GM12878 (cell line): ENCODE data around the gene FERMT3. TPM values are rescaled to one million over a fixed set of nuclear protein-coding genes. Genes with fewer than 3 reads are reported as not detected.

ENCODE experiments used
- ATF7 ChIP-seq: fragments of 450-650 bp; IDR thresholded peaks from 2 replicates; pipeline ENCODE4 v1.6.1; 2016; ENCODE audit warnings: low read depth, mild to moderate bottlenecking
- BHLHE40 ChIP-seq, 2 experiments: fragments of 450-650 bp in 1 of 2; IDR thresholded peaks; 2 replicates each; pipeline ENCODE4 v1.6.1; 2011 to 2017; ENCODE audit warnings: low read depth in 2 of 2, borderline replicate concordance in 1 of 2, improper control_type of control experiment in 1 of 2, low read length in 1 of 2, mild to moderate bottlenecking in 1 of 2
- CBFB ChIP-seq: IDR thresholded peaks from 2 replicates; pipeline ENCODE4 v1.6.1; 2016; ENCODE audit warnings: antibody characterized with exemption, low read depth
- EED ChIP-seq: sonication (generic); IDR thresholded peaks from 2 replicates; pipeline ENCODE4 v1.6.1; 2016; ENCODE audit warnings: antibody characterized with exemption, low read depth
- FOXK2 ChIP-seq: fragments of 450-650 bp; IDR thresholded peaks from 2 replicates; pipeline ENCODE4 v1.6.1; 2017; ENCODE audit warnings: mild to moderate bottlenecking, moderate library complexity
- IKZF2 ChIP-seq, 2 experiments: fragments of 450-650 bp; IDR thresholded peaks; 2 replicates each; pipeline ENCODE4 v1.6.1; 2017; ENCODE audit warnings: mild to moderate bottlenecking in 2 of 2, moderate library complexity in 2 of 2
- MYC ChIP-seq: IDR thresholded peaks from 2 replicates; pipeline ENCODE4 v1.6.1; 2011; ENCODE audit warnings: mild to moderate bottlenecking, low read length, moderate library complexity, inconsistent platforms; ENCODE audit not compliant: insufficient read depth, insufficient replicate concordance, insufficient read length, severe bottlenecking
- PKNOX1 ChIP-seq: fragments of 450-650 bp; IDR thresholded peaks from 2 replicates; pipeline ENCODE4 v1.6.1; 2016; ENCODE audit warnings: mild to moderate bottlenecking
- PML ChIP-seq: IDR thresholded peaks from 2 replicates; pipeline ENCODE4 v1.6.1; 2012; ENCODE audit warnings: low read length, inconsistent platforms
- RELA ChIP-seq: fragments of 450-650 bp; IDR thresholded peaks from 2 replicates; pipeline ENCODE4 v1.8.0; 2014; ENCODE audit warnings: borderline replicate concordance; ENCODE audit not compliant: partially characterized antibody
- SMC3 ChIP-seq: IDR thresholded peaks from 2 replicates; pipeline ENCODE4 v1.6.1; 2011; ENCODE audit warnings: low read length, improper control_type of control experiment, borderline replicate concordance
- STAT3 ChIP-seq: IDR thresholded peaks from 2 replicates; pipeline ENCODE4 v1.6.1; 2011; ENCODE audit warnings: low read depth, low read length, improper control_type of control experiment
- YY1 ChIP-seq: IDR thresholded peaks from 2 replicates; pipeline ENCODE4 v1.6.1; 2011; ENCODE audit warnings: low read depth, mild to moderate bottlenecking, low read length
- ZBTB40 ChIP-seq: fragments of 450-650 bp; IDR thresholded peaks from 2 replicates; pipeline ENCODE4 v1.6.1; 2016; ENCODE audit warnings: mild to moderate bottlenecking, moderate library complexity, borderline replicate concordance
- polyA plus RNA-seq, 11 experiments: library from polyadenylated mRNA; depleted of rRNA in 4 of 11; unstranded in 6 of 11; stranded (reverse) in 5 of 11; fragments of >200 nt; fragmentation: Nextera tagmentation in 4 of 11; fragmentation: Illumina TruSeq in 1 of 11; extraction: Ambion mirVana in 4 of 11; extraction: Trizol in 1 of 11; gene quantifications; 1 replicate in 1 of 11; 2 replicates in 10 of 11; pipeline versions ENCODE4 v1.2.1 to v1.2.3, GENCODE V29; 2011 to 2016; ENCODE audit warnings: inconsistent platforms in 2 of 11, missing spikeins in 2 of 11, low read depth in 1 of 11
- total RNA-seq, 4 experiments: library from RNA; depleted of rRNA in 3 of 4; stranded (reverse); fragments of >200 nt in 3 of 4; fragmentation: Illumina TruSeq in 1 of 4; extraction: Trizol in 1 of 4; gene quantifications; 2 replicates each; pipeline versions ENCODE4 v1.2.1 to v1.2.3, GENCODE V29; 2013 to 2021
- TF ChIP-seq, protein P1 (sequence below): IDR thresholded peaks from 2 replicates; pipeline ENCODE4 v1.6.1; 2011; ENCODE audit warnings: low read depth, mild to moderate bottlenecking, low read length, moderate library complexity, borderline replicate concordance; ENCODE audit errors: extremely low read depth
- TF ChIP-seq, protein P2 (sequence below): IDR thresholded peaks from 2 replicates; pipeline ENCODE4 v1.6.1; 2011; ENCODE audit warnings: borderline replicate concordance, low read depth, mild to moderate bottlenecking, moderate library complexity, mixed read lengths, low read length; ENCODE audit not compliant: insufficient read depth; ENCODE audit errors: extremely low read length
- TF ChIP-seq, protein P3 (sequence below): fragments of 450-650 bp; IDR thresholded peaks from 2 replicates; pipeline ENCODE4 v1.6.1; 2017; ENCODE audit warnings: low read depth, mild to moderate bottlenecking, moderate library complexity
- TF ChIP-seq, protein P4 (sequence below): fragments of 450-650 bp; conservative IDR thresholded peaks from 2 replicates; pipeline ENCODE4 v1.6.1; 2017; ENCODE audit warnings: mild to moderate bottlenecking, moderate library complexity

The FERMT3 gene
- total and polyA plus RNA-seq, 10 of the 15 experiments (the other 5 are each of a cell fraction or from before 2014, with no cell fraction given) = 2.0 to 211 (median 114) TPM

DNA sequence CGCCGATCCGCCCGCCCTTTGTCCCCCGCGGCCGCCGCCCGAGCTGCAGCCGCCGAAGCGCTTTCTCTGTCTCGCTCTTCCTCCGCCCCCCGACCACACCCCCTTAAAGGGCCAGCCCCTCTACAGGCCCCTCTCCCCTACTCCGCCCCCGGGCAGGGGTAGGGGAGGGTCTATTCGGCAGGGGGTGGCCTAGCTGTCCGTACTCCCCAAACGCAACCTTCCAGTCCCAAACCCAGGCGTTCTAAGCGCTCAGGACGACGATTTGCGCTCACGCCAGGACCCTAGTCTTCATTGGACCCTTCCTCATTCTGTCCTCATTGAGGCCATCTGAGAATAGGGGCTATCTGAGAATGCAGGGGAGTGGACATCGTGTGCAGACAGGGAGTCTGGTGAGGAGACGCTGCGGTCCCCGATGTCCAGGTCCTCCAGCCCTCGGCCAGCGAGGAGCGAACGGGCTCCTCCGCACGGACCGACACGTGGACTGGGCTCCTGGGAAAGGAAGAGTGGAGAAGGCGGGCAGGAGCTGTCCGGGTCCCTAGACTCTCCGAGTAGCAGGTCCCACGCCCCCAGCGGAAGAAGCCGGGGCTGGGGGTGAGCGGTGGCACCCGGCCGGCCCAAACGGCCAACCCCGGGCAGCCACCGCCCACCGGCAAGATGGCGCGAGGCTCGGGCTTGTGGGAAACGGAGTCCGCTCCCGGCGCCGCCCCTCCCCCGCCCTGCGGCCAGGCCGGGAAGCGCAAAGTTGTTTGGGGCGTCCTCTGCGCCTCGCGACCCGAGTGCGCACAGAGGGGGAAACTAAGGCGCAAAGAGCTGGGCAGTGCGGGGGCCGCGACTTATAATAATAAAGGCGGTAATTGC lies 40.6 kb downstream of the FERMT3 start, which contains the start of gene PPP1R14B (continued):
- TF ChIP-seq ZBTB40 (0 out of 2 replicates have a peak, but pooled peaks have one; percentile 35), ATF7 (no peak), IKZF2 (IDR thresholded peaks at IDR 0.05) (no peak), CBFB (0 out of 2 replicates have a peak, but pooled peaks have one; percentile 23), SMC3 (no peak), FOXK2 (no peak), BHLHE40 (IDR thresholded peaks at IDR 0.05; ENCODE audit: borderline replicate concordance in 1 of 2, low read depth in 2 of 2, low read length in 1 of 2) (peak in 1 of 2 experiments; percentile 44; a peak in 1 of 4 replicates), YY1 (peak; percentile 99), PML (no peak), EED (no peak), RELA (no peak), MYC (no peak), STAT3 (no peak), PKNOX1 (no peak)
- TF ChIP-seq, protein P1, sequence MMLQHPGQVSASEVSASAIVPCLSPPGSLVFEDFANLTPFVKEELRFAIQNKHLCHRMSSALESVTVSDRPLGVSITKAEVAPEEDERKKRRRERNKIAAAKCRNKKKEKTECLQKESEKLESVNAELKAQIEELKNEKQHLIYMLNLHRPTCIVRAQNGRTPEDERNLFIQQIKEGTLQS = no peak
- TF ChIP-seq, protein P2, sequence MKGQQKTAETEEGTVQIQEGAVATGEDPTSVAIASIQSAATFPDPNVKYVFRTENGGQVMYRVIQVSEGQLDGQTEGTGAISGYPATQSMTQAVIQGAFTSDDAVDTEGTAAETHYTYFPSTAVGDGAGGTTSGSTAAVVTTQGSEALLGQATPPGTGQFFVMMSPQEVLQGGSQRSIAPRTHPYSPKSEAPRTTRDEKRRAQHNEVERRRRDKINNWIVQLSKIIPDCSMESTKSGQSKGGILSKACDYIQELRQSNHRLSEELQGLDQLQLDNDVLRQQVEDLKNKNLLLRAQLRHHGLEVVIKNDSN = no peak
- TF ChIP-seq, protein P3, sequence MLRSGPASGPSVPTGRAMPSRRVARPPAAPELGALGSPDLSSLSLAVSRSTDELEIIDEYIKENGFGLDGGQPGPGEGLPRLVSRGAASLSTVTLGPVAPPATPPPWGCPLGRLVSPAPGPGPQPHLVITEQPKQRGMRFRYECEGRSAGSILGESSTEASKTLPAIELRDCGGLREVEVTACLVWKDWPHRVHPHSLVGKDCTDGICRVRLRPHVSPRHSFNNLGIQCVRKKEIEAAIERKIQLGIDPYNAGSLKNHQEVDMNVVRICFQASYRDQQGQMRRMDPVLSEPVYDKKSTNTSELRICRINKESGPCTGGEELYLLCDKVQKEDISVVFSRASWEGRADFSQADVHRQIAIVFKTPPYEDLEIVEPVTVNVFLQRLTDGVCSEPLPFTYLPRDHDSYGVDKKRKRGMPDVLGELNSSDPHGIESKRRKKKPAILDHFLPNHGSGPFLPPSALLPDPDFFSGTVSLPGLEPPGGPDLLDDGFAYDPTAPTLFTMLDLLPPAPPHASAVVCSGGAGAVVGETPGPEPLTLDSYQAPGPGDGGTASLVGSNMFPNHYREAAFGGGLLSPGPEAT = no peak
- TF ChIP-seq, protein P4, sequence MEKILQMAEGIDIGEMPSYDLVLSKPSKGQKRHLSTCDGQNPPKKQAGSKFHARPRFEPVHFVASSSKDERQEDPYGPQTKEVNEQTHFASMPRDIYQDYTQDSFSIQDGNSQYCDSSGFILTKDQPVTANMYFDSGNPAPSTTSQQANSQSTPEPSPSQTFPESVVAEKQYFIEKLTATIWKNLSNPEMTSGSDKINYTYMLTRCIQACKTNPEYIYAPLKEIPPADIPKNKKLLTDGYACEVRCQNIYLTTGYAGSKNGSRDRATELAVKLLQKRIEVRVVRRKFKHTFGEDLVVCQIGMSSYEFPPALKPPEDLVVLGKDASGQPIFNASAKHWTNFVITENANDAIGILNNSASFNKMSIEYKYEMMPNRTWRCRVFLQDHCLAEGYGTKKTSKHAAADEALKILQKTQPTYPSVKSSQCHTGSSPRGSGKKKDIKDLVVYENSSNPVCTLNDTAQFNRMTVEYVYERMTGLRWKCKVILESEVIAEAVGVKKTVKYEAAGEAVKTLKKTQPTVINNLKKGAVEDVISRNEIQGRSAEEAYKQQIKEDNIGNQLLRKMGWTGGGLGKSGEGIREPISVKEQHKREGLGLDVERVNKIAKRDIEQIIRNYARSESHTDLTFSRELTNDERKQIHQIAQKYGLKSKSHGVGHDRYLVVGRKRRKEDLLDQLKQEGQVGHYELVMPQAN = peak; percentile 75; the same call in 1 of the 2 replicates
